Uterus (tissue), 2 donors: Measurements from ENCODE around the gene ITM2B.

Source experiments
- CTCF ChIP-seq, 4 experiments: fragments of 200-600 bp in 2 of 4; fragments of 450-650 bp in 2 of 4; sonication (generic) in 2 of 4; IDR thresholded peaks; one replicate each; pipeline ENCODE4 v1.5.1; 2016 to 2019; ENCODE audit warnings: antibody characterized with exemption in 4 of 4, mild to moderate bottlenecking in 2 of 4, moderate library complexity in 1 of 4
- POLR2A ChIP-seq, 2 donors: fragments of 450-650 bp; IDR thresholded peaks; one replicate each; pipeline ENCODE4 v1.6.1; 2016; ENCODE audit warnings: antibody characterized with exemption in 2 of 2, mild to moderate bottlenecking in 1 of 2, moderate library complexity in 1 of 2

GRCh38 chr13:48255954-48256353 is 22.9 kb downstream of the ITM2B start:
- TF ChIP-seq CTCF (IDR thresholded peaks at IDR 0.05) (no peak), POLR2A (IDR thresholded peaks at IDR 0.05) (no peak)
